Middle frontal gyrus (tissue), 1 donor: ENCODE data around the gene SLC12A4.

ENCODE experiments used
- DNase-seq: peaks from one replicate; pipeline ENCODE4 v3.0.0-alpha.2; 2015; ENCODE audit warnings: low spot score; ENCODE audit errors: extremely low spot score

Gene SLC12A4

DNA sequence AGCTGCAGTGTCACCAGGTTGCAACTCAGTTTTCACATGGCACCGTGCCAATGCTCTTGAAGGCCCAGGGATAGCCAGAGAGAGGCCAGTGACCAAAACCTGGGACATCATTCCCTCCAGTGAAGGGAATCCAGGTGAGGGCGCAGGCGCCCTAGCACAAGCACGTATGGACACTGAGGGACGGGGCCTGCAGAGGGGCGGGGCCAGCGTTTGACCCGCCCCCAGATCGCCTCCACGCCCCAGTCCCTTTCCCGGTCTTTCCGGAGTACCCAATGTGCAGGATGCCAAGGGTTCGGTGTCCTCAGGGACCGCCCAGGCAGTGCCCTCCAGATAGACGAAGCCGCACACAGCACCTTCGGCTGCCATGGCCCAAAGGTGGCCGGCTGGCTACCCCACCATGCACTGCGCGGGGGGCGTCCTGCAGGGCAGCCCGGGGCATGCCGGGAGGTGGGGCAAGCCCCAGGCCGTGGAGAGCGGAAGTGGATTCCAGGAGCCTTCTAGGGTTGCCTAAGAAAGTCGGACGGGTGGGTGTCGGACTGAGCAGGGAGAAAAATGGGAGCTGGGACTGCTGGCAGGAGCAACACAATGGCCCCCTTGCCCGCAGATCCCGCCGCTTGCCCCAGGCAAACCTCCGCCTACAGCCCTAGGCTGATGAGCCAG lies 4.6 kb downstream of the SLC12A4 start:
- DNase-seq = no peak

DNA sequence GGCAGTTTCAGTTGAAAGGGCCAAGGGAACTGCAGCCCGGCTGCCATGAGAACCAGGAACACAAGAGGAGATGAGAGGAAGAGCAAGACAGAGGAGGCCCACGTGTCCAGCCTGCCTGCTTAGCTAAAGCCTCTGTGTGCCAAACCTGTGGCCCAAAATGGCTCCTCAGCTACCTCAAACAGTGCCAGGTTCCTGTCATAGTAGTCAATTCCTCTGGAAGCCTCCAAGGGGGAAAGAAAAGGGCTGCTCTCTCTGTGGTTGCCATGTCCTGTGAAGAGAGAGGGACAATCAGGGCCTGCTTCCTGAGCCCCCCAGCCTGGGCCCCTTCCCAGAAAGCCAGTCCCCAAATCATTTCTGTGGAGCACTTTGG lies 5.2 kb downstream of the SLC12A4 start:
- DNase-seq = no peak

DNA sequence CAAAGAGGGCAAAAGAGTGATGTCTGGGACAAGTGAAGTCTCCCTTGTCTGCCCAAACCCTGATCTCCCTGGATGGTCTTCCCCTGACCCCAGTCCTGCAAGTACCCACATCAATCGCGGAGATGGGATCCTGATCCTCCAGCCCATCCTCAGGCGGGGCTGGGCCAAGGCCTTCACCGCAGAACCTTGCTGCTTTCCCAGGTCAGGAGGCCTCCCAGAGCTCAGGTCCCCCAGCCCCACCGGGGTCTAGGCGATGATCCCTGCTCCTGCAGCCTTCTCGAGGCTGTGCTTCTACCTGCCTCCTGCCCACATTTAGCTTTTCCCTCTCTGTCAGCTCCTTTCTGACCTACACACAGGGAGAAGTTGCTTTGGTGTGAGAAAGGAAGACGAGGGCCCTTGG lies 6.3 kb downstream of the SLC12A4 start:
- DNase-seq = no peak

DNA sequence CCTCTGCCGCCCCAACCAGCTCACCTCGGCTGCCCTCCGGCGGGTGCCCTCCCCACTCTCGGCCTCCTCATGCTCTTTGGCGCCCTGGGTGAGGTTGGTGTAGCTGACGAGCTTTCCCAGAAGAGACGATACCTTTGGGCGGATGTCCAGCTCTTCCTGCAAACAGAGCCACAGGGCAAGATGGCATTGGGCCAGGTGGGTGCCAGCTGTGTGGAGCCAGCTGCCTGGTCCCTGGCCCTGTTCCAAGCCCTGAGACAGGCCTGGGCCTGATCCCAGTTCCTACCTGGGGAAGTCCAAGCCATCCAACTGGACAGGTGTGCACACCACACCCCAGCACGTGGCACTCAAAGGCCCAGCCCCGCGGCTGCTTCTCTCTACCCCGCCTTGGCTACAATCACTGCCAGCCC lies 6.9 kb downstream of the SLC12A4 start:
- DNase-seq = no peak

DNA sequence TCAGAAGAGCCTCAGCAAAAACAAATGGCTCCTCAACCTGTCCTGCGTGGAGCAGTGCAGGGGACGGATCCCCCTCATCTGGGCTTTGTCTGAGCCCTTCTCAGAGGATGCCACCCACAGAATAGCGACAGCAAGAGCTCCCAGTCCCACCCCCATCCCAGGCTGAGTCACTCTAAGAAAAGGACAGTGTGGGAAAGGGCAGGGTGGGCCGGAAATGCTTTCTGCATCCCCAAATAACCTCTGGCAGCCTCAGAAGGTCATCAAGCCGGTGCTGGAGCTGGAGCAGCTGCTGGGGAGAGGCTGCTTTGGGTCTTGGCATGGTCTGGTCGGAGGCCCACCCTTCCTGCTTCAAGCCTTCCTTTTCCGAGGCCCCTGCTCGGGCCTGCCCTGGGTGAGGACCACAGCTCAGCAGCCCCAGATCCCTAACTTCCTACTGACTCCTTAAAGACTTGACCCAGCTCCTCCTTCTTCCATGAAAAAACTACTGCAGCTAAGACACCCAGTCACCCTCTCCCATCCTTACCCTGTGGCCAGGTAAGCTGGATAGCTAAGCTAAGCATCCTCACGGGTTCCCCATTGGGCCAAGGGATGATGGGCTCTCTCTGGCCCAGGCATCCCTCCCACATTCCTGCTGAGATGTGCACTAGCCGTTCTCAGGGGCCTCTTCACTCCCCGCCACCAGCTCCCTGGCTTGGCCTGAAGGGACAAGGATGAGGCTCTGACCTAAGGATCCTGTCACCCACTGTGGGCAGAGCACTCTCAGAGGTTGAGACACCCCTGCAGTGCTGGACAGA lies 8.7 kb downstream of the SLC12A4 start:
- no peak for DNase-seq

DNA sequence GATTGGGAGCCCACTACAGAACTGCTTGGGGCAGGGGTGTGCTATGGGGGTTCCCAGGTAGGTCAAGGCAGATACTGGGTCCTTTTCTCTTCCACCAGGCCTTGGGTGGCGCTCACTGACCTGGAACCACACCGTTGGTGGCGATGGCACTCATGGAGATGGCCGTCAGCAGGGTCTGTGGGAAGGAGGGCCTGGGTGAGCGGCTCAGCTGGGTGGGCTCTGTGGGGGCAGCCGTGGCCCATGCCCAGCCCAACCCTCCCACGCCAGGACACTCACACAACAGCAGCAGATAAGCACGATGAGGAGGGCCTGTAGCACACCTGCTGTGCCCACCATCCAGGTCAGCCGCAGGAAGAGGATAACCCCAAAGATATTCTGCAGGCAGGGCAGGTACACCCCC lies 10.8 kb downstream of the SLC12A4 start:
- DNase-seq = no peak

GRCh38 chr16:67954421-67955196 lies 13.8 kb downstream of the SLC12A4 start:
- DNase-seq = no peak

GRCh38 chr16:67953641-67954375 lies 14.6 kb downstream of the SLC12A4 start:
- no peak for DNase-seq

DNA sequence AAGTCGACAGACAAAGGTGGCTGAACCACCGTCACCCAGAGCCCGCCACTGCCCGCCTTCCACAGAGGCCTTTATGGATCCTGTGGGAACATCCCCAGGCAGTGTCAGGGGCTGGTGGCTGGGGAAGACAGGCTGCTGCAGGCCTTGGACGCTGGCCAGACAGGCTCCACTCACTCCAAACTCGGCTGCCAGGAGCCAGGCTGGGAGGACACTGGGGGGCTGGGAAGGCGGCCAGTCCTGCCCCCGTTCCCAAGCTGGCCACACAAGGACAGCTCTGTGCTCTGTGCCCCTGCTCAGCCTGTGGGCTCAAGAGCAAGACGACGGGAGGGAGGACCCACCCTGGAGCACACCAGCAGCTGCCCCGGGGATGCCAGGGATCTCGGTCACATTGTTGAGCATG lies 17.0 kb downstream of the SLC12A4 start:
- peak; percentile 64 for DNase-seq

GRCh38 chr16:67950335-67950843 lies 18.0 kb downstream of the SLC12A4 start:
- DNase-seq = no peak

- no peak for DNase-seq
These were observed 18.8 kb downstream of the SLC12A4 start for GRCh38 chr16:67949645-67950044.

GRCh38 chr16:67948015-67948414 lies 20.4 kb downstream of the SLC12A4 start:
- DNase-seq = no peak

- no peak for DNase-seq
These were observed 21.4 kb downstream of the SLC12A4 start for GRCh38 chr16:67946966-67947558.

GRCh38 chr16:67946128-67946569 lies 22.3 kb downstream of the SLC12A4 start:
- no peak for DNase-seq

GRCh38 chr16:67945392-67945933 lies 23.0 kb downstream of the SLC12A4 start:
- DNase-seq = no peak

GRCh38 chr16:67944690-67945391 lies 23.6 kb downstream of the SLC12A4 start:
- DNase-seq = no peak

DNA sequence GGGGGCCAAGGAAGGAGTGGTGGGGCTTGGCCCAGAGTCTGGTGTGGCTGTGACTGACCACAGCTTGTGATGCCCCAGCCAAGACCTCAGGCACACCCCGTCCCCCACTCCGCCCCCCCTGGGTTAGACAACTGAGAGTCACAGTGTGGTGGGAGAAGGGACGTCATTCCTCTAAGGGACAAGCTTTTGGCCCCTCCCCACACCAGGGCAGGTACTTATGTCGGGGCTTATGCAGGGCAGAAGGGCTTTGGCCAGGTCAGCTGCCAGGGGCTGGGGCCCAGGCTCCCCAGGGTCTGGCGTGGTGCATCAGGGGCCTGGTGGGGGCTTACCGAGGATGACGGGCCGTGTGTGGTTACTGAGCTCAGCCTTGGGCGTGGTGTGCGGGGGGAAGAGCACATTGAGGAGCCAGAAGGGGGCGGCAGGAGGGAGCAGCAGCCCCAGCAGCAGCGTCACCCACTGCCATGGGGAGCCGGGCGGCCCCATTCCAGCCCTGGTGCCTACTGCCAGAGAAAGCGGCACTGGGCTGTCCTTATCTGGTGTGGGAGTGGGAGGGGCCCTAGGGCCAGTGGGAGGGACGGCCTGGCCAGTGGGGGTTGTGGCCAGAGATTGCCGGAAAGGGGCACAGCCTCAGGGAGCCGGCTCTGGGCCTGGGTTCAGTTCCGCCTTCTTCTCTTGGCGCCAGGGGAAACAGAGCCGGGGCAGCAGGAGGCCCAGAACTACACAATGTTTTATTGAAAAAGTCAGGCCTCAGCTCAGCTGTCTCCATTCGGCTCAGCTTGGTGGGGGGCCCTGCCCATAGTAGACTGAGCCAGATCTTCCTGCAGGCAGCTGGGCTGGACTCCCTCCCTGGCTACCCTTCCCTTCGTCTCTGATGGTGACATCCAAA lies 24.6 kb downstream of the SLC12A4 start, which contains the start of gene LCAT:
TSS of gene LCAT (minus strand) at position 502 of the 886 bp plus-strand sequence. CDS start at position 483, 19 bp downstream.
- DNase-seq = peak; percentile 54

- no peak for DNase-seq
These were observed 25.2 kb downstream of the SLC12A4 start for GRCh38 chr16:67943256-67943618.
